Measurements from ENCODE around the gene EMILIN3.
A peak's percentile ranks its signal among the peaks of the same experiment; 100 is the strongest.

EMILIN3 gene

GRCh38 chr20:41370176-41370575, 3.6 kb upstream of the EMILIN3 start:
- no peak for TF ChIP-seq FOXK2 (IDR thresholded peaks at IDR 0.05)
- no peak for TF ChIP-seq TARDBP (IDR thresholded peaks at IDR 0.05)
- TF ChIP-seq BHLHE40 (IDR thresholded peaks at IDR 0.05; ENCODE audit: borderline replicate concordance) = no peak
- TF ChIP-seq FOXM1 (IDR thresholded peaks at IDR 0.05; ENCODE audit: borderline replicate concordance) = no peak
- no peak for TF ChIP-seq PKNOX1 (IDR thresholded peaks at IDR 0.05)
- no peak for TF ChIP-seq ZNF384 (IDR thresholded peaks at IDR 0.05)
- no peak for TF ChIP-seq HDGF (IDR thresholded peaks at IDR 0.05; ENCODE audit: borderline replicate concordance)
- TF ChIP-seq SUZ12 (IDR thresholded peaks at IDR 0.05) = no peak
- TF ChIP-seq SP1 (IDR thresholded peaks at IDR 0.05) = no peak
- TF ChIP-seq ARNT (IDR thresholded peaks at IDR 0.05) = no peak
- TF ChIP-seq LEF1 (IDR thresholded peaks at IDR 0.05; ENCODE audit: borderline replicate concordance) = no peak
- TF ChIP-seq FOXA1 (IDR thresholded peaks at IDR 0.05) = no peak
- TF ChIP-seq L3MBTL2 (conservative IDR thresholded peaks at IDR 0.05) = no peak
- TF ChIP-seq CTBP1 (IDR thresholded peaks at IDR 0.05; ENCODE audit: borderline replicate concordance) = no peak
- CTCF ChIA-PET = no interaction called here
- DNase-seq (ENCODE audit: extremely low spot score) = no peak
- POLR2A ChIA-PET = no interaction called here

DNA sequence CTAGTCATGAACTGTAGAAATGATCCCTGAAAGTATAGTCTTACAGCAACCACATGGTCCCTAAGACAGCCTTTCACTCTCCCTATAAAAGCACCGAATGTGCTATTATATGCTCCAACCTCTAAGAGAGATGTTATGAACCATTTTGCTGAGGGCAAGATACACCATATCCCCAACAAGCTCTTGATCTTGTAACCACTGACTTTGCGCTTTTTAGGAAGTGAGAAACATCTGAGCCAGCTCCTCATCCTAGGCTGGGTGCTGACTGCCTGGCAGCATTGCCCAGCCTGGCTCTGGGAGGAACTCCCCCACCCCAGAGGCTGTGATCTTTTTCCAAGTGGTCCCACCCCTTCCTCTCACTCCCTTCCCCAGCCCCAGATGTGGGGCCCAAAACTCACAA, 3.1 kb upstream of the EMILIN3 start:
- TF ChIP-seq LEF1 (IDR thresholded peaks at IDR 0.05; ENCODE audit: borderline replicate concordance) (no peak), SP1 (IDR thresholded peaks at IDR 0.05) (no peak), HDGF (IDR thresholded peaks at IDR 0.05; ENCODE audit: borderline replicate concordance) (no peak), L3MBTL2 (conservative IDR thresholded peaks at IDR 0.05) (no peak), CTBP1 (IDR thresholded peaks at IDR 0.05; ENCODE audit: borderline replicate concordance) (no peak), ZNF384 (IDR thresholded peaks at IDR 0.05) (no peak), SUZ12 (IDR thresholded peaks at IDR 0.05) (no peak), ELF4 (IDR thresholded peaks at IDR 0.05) (no peak), FOXM1 (IDR thresholded peaks at IDR 0.05; ENCODE audit: borderline replicate concordance) (no peak)
- ChIA-PET CTCF (no interaction called here), POLR2A (no interaction called here)
- no peak for DNase-seq (ENCODE audit: extremely low spot score)

DNA sequence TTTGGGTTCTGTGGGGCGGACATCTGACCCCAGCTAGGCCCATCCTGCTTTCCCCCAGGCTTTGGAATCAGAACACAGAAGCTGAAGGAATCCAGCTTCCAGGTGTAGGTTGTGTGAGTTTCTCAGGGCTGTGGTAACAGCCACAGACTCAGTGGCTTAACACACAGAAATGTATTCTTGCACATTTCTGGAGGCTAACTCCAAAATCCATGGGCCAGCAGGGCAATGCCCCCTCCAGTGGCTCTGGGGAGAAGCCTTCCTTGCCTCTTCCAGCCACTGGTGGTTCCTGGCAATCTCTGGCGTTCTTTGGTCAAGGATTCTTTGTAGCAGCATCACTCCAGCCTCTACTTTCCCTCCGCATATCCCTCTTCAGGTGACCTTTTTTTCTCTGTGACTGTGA, 1.3 kb upstream of the EMILIN3 start:
- CTCF ChIA-PET = no interaction called here
- POLR2A ChIA-PET = no interaction called here
- DNase-seq (ENCODE audit: extremely low spot score) = no peak
- TF ChIP-seq LEF1 (IDR thresholded peaks at IDR 0.05; ENCODE audit: borderline replicate concordance) (no peak), SP1 (IDR thresholded peaks at IDR 0.05) (no peak), FOXK2 (IDR thresholded peaks at IDR 0.05) (no peak), PKNOX1 (IDR thresholded peaks at IDR 0.05) (no peak), NFRKB (IDR thresholded peaks at IDR 0.05) (no peak), CTBP1 (IDR thresholded peaks at IDR 0.05; ENCODE audit: borderline replicate concordance) (no peak), BHLHE40 (IDR thresholded peaks at IDR 0.05; ENCODE audit: borderline replicate concordance) (no peak), TARDBP (IDR thresholded peaks at IDR 0.05) (no peak), FOXM1 (IDR thresholded peaks at IDR 0.05; ENCODE audit: borderline replicate concordance) (no peak), ELF4 (IDR thresholded peaks at IDR 0.05) (no peak), ZNF384 (IDR thresholded peaks at IDR 0.05) (no peak), L3MBTL2 (conservative IDR thresholded peaks at IDR 0.05) (no peak), SUZ12 (IDR thresholded peaks at IDR 0.05) (no peak), HDGF (IDR thresholded peaks at IDR 0.05; ENCODE audit: borderline replicate concordance) (no peak), ARNT (IDR thresholded peaks at IDR 0.05) (no peak), FOXA1 (IDR thresholded peaks at IDR 0.05) (no peak)

- ChIA-PET CTCF (no interaction called here), POLR2A (no interaction called here)
- TF ChIP-seq SUZ12 (IDR thresholded peaks at IDR 0.05) (no peak), PKNOX1 (IDR thresholded peaks at IDR 0.05) (no peak), SP1 (IDR thresholded peaks at IDR 0.05) (no peak), FOXK2 (IDR thresholded peaks at IDR 0.05) (no peak), L3MBTL2 (conservative IDR thresholded peaks at IDR 0.05) (no peak), CTBP1 (IDR thresholded peaks at IDR 0.05; ENCODE audit: borderline replicate concordance) (no peak), HDGF (IDR thresholded peaks at IDR 0.05; ENCODE audit: borderline replicate concordance) (no peak), TARDBP (IDR thresholded peaks at IDR 0.05) (no peak), BHLHE40 (IDR thresholded peaks at IDR 0.05; ENCODE audit: borderline replicate concordance) (no peak), FOXA1 (IDR thresholded peaks at IDR 0.05) (no peak), LEF1 (IDR thresholded peaks at IDR 0.05; ENCODE audit: borderline replicate concordance) (no peak), FOXM1 (IDR thresholded peaks at IDR 0.05; ENCODE audit: borderline replicate concordance) (no peak), ARNT (IDR thresholded peaks at IDR 0.05) (no peak), ZNF384 (IDR thresholded peaks at IDR 0.05) (no peak), NFRKB (IDR thresholded peaks at IDR 0.05) (no peak), ELF4 (IDR thresholded peaks at IDR 0.05) (no peak)
- no peak for DNase-seq (ENCODE audit: extremely low spot score)
These were observed 726 bp upstream of the EMILIN3 start for GRCh38 chr20:41367393-41367695.

DNA sequence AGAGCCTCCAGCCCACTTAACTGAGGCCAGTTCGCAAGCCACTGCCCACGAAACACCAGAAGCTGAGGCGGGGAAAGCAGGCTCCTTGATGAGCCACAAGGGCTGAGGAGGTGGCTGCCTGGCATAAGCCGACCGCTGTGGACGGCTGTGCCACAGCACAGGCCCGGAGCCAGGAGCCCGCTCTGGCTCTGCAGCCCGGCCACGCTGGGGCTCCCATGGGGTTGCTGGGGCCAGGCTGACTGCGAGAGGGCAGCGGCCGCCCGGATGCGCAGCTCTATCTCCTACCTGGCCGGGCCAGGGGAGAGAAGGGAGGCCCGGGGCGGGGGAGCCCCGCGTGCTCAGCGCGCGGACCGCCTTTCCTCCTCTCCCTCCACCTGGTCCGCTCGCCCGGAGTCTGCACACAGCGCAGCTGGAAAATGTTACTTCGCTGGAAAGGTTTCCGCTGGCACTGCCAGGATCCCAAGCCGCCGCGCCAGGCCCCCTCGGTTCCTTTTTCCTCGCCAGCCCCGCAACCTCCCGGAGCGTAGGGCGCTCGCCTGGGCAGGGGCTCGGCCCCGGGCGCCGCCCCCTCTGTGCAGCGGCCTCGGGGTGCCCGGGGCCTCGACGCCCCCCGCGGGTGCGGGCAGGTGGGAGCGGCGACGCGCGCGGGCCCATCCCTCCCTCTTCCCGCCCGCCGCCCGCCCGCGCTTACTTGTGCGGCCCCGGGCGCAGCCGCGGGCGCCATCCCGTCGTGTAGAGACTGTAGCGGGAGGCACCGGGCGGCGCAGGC, 657 bp downstream of the EMILIN3 start:
- peak; percentile 47 for DNase-seq (ENCODE audit: extremely low spot score)
- ChIA-PET POLR2A (no interaction called here), CTCF (no interaction called here)
- TF ChIP-seq SUZ12 (IDR thresholded peaks at IDR 0.05) = no peak
- no peak for TF ChIP-seq LEF1 (IDR thresholded peaks at IDR 0.05; ENCODE audit: borderline replicate concordance)
- TF ChIP-seq ZNF384 (IDR thresholded peaks at IDR 0.05) = no peak
- no peak for TF ChIP-seq HDGF (IDR thresholded peaks at IDR 0.05; ENCODE audit: borderline replicate concordance)
- TF ChIP-seq ARNT (IDR thresholded peaks at IDR 0.05) = no peak
- no peak for TF ChIP-seq FOXM1 (IDR thresholded peaks at IDR 0.05; ENCODE audit: borderline replicate concordance)
- TF ChIP-seq FOXA1 (IDR thresholded peaks at IDR 0.05) = no peak
- no peak for TF ChIP-seq SP1 (IDR thresholded peaks at IDR 0.05)
- no peak for TF ChIP-seq NFRKB (IDR thresholded peaks at IDR 0.05)
- TF ChIP-seq ELF4 (IDR thresholded peaks at IDR 0.05) = no peak

Data from HEK293T (cell line).